GM23338 (cell line): Measurements from ENCODE around the gene SPRR2E. TPM values are rescaled to one million over a fixed set of nuclear protein-coding genes. Genes with fewer than 3 reads are reported as not detected.
"Not testable (repeated sequence)": the region's sequence is repeated elsewhere in the genome, so short reads cannot be mapped to it uniquely, and the experiment has no call there.

Experiments used
- ATAC-seq: fragments of 200-7000 bp; cut with Tn5 transposase; 3 replicates; pipeline ENCODE4 v1.9.1; 2020
- DNase-seq: peaks from one replicate; pipeline ENCODE4 v3.0.0-alpha.2; 2015; ENCODE audit warnings: low spot score
- H2AFZ ChIP-seq: fragments of 200-600 bp; sonication (generic); 2 replicates; pipeline ENCODE4 v1.8.0; 2016; ENCODE audit warnings: antibody characterized with exemption, mild to moderate bottlenecking, moderate library complexity
- H3F3A ChIP-seq: fragments of 200-600 bp; sonication (generic); replicated peaks from 2 replicates; pipeline ENCODE4 v1.8.0; 2017; ENCODE audit warnings: antibody characterized with exemption, mixed run types, low read depth
- H3K27ac ChIP-seq: fragments of 200-600 bp; sonication (generic); 2 replicates; pipeline ENCODE4 v1.6.1; 2016; ENCODE audit warnings: low read depth
- H3K27me3 ChIP-seq: fragments of 200-600 bp; sonication (generic); 2 replicates; pipeline ENCODE4 v1.8.0; 2016; ENCODE audit warnings: mild to moderate bottlenecking, mixed run types, moderate library complexity; ENCODE audit not compliant: insufficient read depth
- H3K36me3 ChIP-seq: fragments of 200-600 bp; sonication (generic); 2 replicates; pipeline ENCODE4 v1.8.0; 2016; ENCODE audit warnings: mild to moderate bottlenecking; ENCODE audit not compliant: insufficient read depth
- H3K4me1 ChIP-seq: fragments of 200-600 bp; sonication (generic); 2 replicates; pipeline ENCODE4 v1.8.0; 2016; ENCODE audit warnings: mild to moderate bottlenecking, moderate library complexity; ENCODE audit not compliant: insufficient read depth
- H3K4me2 ChIP-seq: fragments of 200-600 bp; sonication (generic); 2 replicates; pipeline ENCODE4 v1.7.1; 2017; ENCODE audit warnings: mixed run types
- H3K4me3 ChIP-seq: fragments of 200-600 bp; sonication (generic); 2 replicates; pipeline ENCODE4 v1.6.1; 2016; ENCODE audit warnings: mixed run types
- H3K79me2 ChIP-seq: fragments of 200-600 bp; sonication (generic); replicated peaks from 2 replicates; pipeline ENCODE4 v1.8.0; 2017; ENCODE audit warnings: mild to moderate bottlenecking; ENCODE audit not compliant: insufficient read depth
- H3K9me2 ChIP-seq: fragments of 200-600 bp; sonication (generic); 2 replicates; pipeline ENCODE4 v1.8.0; 2017; ENCODE audit not compliant: insufficient read depth
- H4K20me1 ChIP-seq: fragments of 200-600 bp; sonication (generic); replicated peaks from 2 replicates; pipeline ENCODE4 v1.8.0; 2017; ENCODE audit warnings: mild to moderate bottlenecking; ENCODE audit not compliant: insufficient read depth
- H3K27ac Mint-ChIP-seq: 2 replicates; pipeline ENCODE4 v1.8.0; 2020; ENCODE audit warnings: inconsistent platforms, mild to moderate bottlenecking, moderate library complexity, mixed read lengths
- H3K27me3 Mint-ChIP-seq: 3 replicates; pipeline ENCODE4 v1.8.0; 2022; ENCODE audit warnings: low read depth, mild to moderate bottlenecking, moderate library complexity, mixed read lengths, inconsistent platforms; ENCODE audit not compliant: insufficient read depth, poor library complexity
- H3K36me3 Mint-ChIP-seq: 3 replicates; pipeline ENCODE4 v1.8.0; 2021; ENCODE audit warnings: low read depth, mild to moderate bottlenecking, inconsistent platforms, moderate library complexity, mixed read lengths
- H3K4me1 Mint-ChIP-seq: 3 replicates; pipeline ENCODE4 v1.8.0; 2020; ENCODE audit warnings: mild to moderate bottlenecking, inconsistent platforms, mixed read lengths
- H3K4me3 Mint-ChIP-seq: 3 replicates; pipeline ENCODE4 v1.8.0; 2021; ENCODE audit warnings: moderate library complexity, mild to moderate bottlenecking, inconsistent platforms, mixed read lengths
- H3K9me3 Mint-ChIP-seq: 3 replicates; pipeline ENCODE4 v1.8.0; 2020; ENCODE audit warnings: moderate library complexity, mild to moderate bottlenecking, inconsistent platforms, mixed read lengths
- CREB1 ChIP-seq: fragments of 250-450 bp; sonication (Bioruptor Pico); IDR thresholded peaks from 2 replicates; pipeline ENCODE4 v1.5.0; 2020; ENCODE audit warnings: low read depth, mild to moderate bottlenecking, moderate library complexity
- CTCF ChIP-seq, 2 experiments: fragments of 200-600 bp in 1 of 2; sonication (generic) in 1 of 2; conservative IDR thresholded peaks; 2 replicates each; pipeline versions ENCODE4 v1.5.1 to v1.6.1; 2016 to 2017; ENCODE audit warnings: antibody characterized with exemption in 2 of 2, low read depth in 2 of 2, mild to moderate bottlenecking in 2 of 2, moderate library complexity in 1 of 2
- ETS1 ChIP-seq: IDR thresholded peaks from 2 replicates; pipeline ENCODE4 v1.6.1; 2016; ENCODE audit warnings: antibody characterized with exemption
- EZH2phosphoT487 ChIP-seq: fragments of 200-600 bp; sonication (generic); IDR thresholded peaks from one replicate; pipeline ENCODE4 v1.8.1; 2018; ENCODE audit warnings: antibody characterized with exemption; ENCODE audit not compliant: unreplicated experiment
- JUNB ChIP-seq: IDR thresholded peaks from one replicate; pipeline ENCODE4 v1.6.1; 2016; ENCODE audit warnings: antibody characterized with exemption; ENCODE audit not compliant: unreplicated experiment
- NANOG ChIP-seq: IDR thresholded peaks from 2 replicates; pipeline ENCODE4 v1.6.1; 2016; ENCODE audit warnings: antibody characterized with exemption, borderline replicate concordance
- POLR2AphosphoS5 ChIP-seq: IDR thresholded peaks from 2 replicates; pipeline ENCODE4 v1.6.1; 2016; ENCODE audit warnings: antibody characterized with exemption, low read depth
- ZNF114 ChIP-seq: fragments of 250-450 bp; sonication (Bioruptor Pico); IDR thresholded peaks from 2 replicates; pipeline ENCODE4 v1.5.0; 2020; ENCODE audit warnings: mild to moderate bottlenecking, moderate library complexity
- ZNF462 ChIP-seq: fragments of 250-450 bp; sonication (Bioruptor Pico); IDR thresholded peaks from 2 replicates; pipeline ENCODE4 v1.5.0; 2020; ENCODE audit warnings: mild to moderate bottlenecking, moderate library complexity
- polyA plus RNA-seq: library from polyadenylated mRNA; unstranded; fragments of >200 nt; fragmentation: Nextera tagmentation; extraction: Ambion mirVana; gene quantifications from 2 replicates; pipeline ENCODE4 v1.2.1, GENCODE V29; 2016
- total RNA-seq: library from RNA; depleted of rRNA; stranded (reverse); fragments of >200 nt; shearing (Covaris generic); gene quantifications from 2 replicates; pipeline ENCODE4 v1.2.3, GENCODE V29; 2014

Gene SPRR2E
- total and polyA plus RNA-seq, 2 experiments from 2014 or later = not detected

- no peak for TF ChIP-seq ZNF462
These were observed 31.2 kb upstream of the SPRR2E start (continued) for GRCh38 chr1:153125536-153125935.

- H3K27ac Mint-ChIP-seq = peak overlapping the region; percentile 99
- H2AFZ ChIP-seq, H3K27me3 Mint-ChIP-seq, H3K79me2 ChIP-seq, H3K9me2 ChIP-seq, H3K36me3 ChIP-seq, H3K27me3 ChIP-seq, H3K4me3 ChIP-seq, H3F3A ChIP-seq, H4K20me1 ChIP-seq: not testable (repeated sequence)
- H3K36me3 Mint-ChIP-seq = peaks cover 40% of the 10 kb centered on the region
- DNase-seq (peak; percentile 55), ATAC-seq (peak; percentile 74)
- peak overlapping the region; percentile 99 for H3K27ac ChIP-seq
- peaks cover 44% of the 10 kb centered on the region for H3K9me3 Mint-ChIP-seq
- H3K4me1 Mint-ChIP-seq = peaks cover 51% of the 10 kb centered on the region
- peaks cover 13% of the 10 kb centered on the region for H3K4me1 ChIP-seq
- peak overlapping the region; percentile 36 for H3K4me2 ChIP-seq
- H3K4me3 Mint-ChIP-seq = 0 out of 3 replicates have a peak overlapping the region, but pooled peaks have one; percentile 15
- TF ChIP-seq NANOG = peak; percentile 59; the same call in 1 of the 2 replicates
These were observed 29.5 kb upstream of the SPRR2E start for GRCh38 chr1:153123793-153124192.

- Mint-ChIP-seq H3K36me3 (peaks cover 40% of the 10 kb centered on the region), H3K4me3 (peak overlapping the region; percentile 50), H3K27ac (peak overlapping the region; percentile 99), H3K4me1 (peaks cover 49% of the 10 kb centered on the region), H3K9me3 (peaks cover 44% of the 10 kb centered on the region), H3K27me3 (no peaks in the 10 kb centered on the region)
- no peaks in the 10 kb centered on the region for H3K79me2 ChIP-seq
- peaks cover 4% of the 10 kb centered on the region; the same call in 1 of the 2 replicates for H3K36me3 ChIP-seq
- H3K4me3 ChIP-seq = peak overlapping the region; percentile 36
- DNase-seq (peak; percentile 94), ATAC-seq (peak; percentile 95)
- no peaks in the 10 kb centered on the region for H3K27me3 ChIP-seq
- H3K4me2 ChIP-seq = peak overlapping the region; percentile 69
- H4K20me1 ChIP-seq = no peaks in the 10 kb centered on the region
- H3K4me1 ChIP-seq = peaks cover 11% of the 10 kb centered on the region
- H3K27ac ChIP-seq = peak overlapping the region; percentile 99
- H3K9me2 ChIP-seq = 0 out of 2 replicates have a peak, but pooled peaks cover 3% of the 10 kb centered on the region
- 0 out of 2 replicates have a peak, but pooled peaks cover 3% of the 10 kb centered on the region for H3F3A ChIP-seq
- no peak overlapping the region for H2AFZ ChIP-seq
- TF ChIP-seq ZNF114 (CRISPR knock-in tag) (0 out of 2 replicates have a peak, but pooled peaks have one; percentile 34), CTCF (conservative IDR thresholded peaks at IDR 0.05; ENCODE audit: low read depth in 2 of 2) (no peak), POLR2AphosphoS5 (peak; percentile 58; the same call in 1 of the 2 replicates), ETS1 (peak; percentile 18; the same call in 1 of the 2 replicates), EZH2phosphoT487 (no peak), CREB1 (CRISPR knock-in tag) (no peak; the same call in 1 of the 2 replicates), JUNB (no peak), NANOG (peak; percentile 47; the same call in 1 of the 2 replicates)
These were observed 28.6 kb upstream of the SPRR2E start for GRCh38 chr1:153122831-153123421.
